ENCODE results near the gene ISOC2. TPM values are rescaled to one million over a fixed set of nuclear protein-coding genes. Genes with fewer than 3 reads are reported as not detected.
A peak's percentile ranks its signal among the peaks of the same experiment; 100 is the strongest.

Gene ISOC2
- total RNA-seq, 1 donor from 2014 or later, result 14.8 TPM

- Histone ChIP-seq H2AFZ (replicated peaks) (no peak overlapping the region), H3K9me3 (ENCODE audit: low read depth) (no peaks in the 10 kb centered on the region), H4K20me1 (ENCODE audit: low read depth) (peaks cover 40% of the 10 kb centered on the region), H3K4me1 (peaks cover 5% of the 10 kb centered on the region), H3K27ac (no peak overlapping the region), H3F3A (ENCODE audit: low read depth) (peaks cover 32% of the 10 kb centered on the region), H3K4me3 (peak overlapping the region; percentile 9), H3K4me2 (peak overlapping the region; percentile 68), H3K36me3 (no peaks in the 10 kb centered on the region), H3K9ac (no peak overlapping the region), H3K79me2 (ENCODE audit: low read depth) (no peaks in the 10 kb centered on the region), H3K27me3 (peaks cover 100% of the 10 kb centered on the region)
- TF ChIP-seq CTCF (IDR thresholded peaks at IDR 0.05) (no peak), EZH2phosphoT487 (IDR thresholded peaks at IDR 0.05) (no peak), EZH2 (IDR thresholded peaks at IDR 0.05) (no peak)
- Mint-ChIP-seq H3K27ac (no peak overlapping the region), H3K4me1 (peaks cover 26% of the 10 kb centered on the region), H3K4me3 (peak overlapping the region; percentile 71), H3K9me3 (peaks cover 11% of the 10 kb centered on the region), H3K36me3 (no peaks in the 10 kb centered on the region), H3K27me3 (ENCODE audit: insufficient read depth, low read depth) (peaks cover 41% of the 10 kb centered on the region)
- peak; percentile 48 for DNase-seq (ENCODE audit: low spot score)
Observed at GRCh38 chr19:55442372-55442961, 19.0 kb downstream of the ISOC2 start.

GRCh38 chr19:55441692-55442321, 19.6 kb downstream of the ISOC2 start:
- peak; percentile 48 for DNase-seq (ENCODE audit: low spot score)

GRCh38 chr19:55441319-55441691, 20.1 kb downstream of the ISOC2 start:
- Mint-ChIP-seq H3K36me3 (no peaks in the 10 kb centered on the region), H3K4me3 (peak overlapping the region; percentile 68), H3K27me3 (ENCODE audit: insufficient read depth, low read depth) (peaks cover 47% of the 10 kb centered on the region), H3K9me3 (peaks cover 11% of the 10 kb centered on the region), H3K4me1 (peaks cover 26% of the 10 kb centered on the region), H3K27ac (no peak overlapping the region)
- Histone ChIP-seq H3K9ac (no peak overlapping the region), H3K4me1 (peaks cover 5% of the 10 kb centered on the region), H3K4me2 (peak overlapping the region; percentile 13), H2AFZ (replicated peaks) (no peak overlapping the region), H3K27me3 (peaks cover 91% of the 10 kb centered on the region), H3K4me3 (no peak overlapping the region), H3K36me3 (no peaks in the 10 kb centered on the region), H4K20me1 (ENCODE audit: low read depth) (peaks cover 41% of the 10 kb centered on the region), H3F3A (ENCODE audit: low read depth) (peaks cover 31% of the 10 kb centered on the region), H3K79me2 (ENCODE audit: low read depth) (no peaks in the 10 kb centered on the region), H3K9me3 (ENCODE audit: low read depth) (no peaks in the 10 kb centered on the region), H3K27ac (no peak overlapping the region)
- DNase-seq (ENCODE audit: low spot score), result no peak
- TF ChIP-seq CTCF (IDR thresholded peaks at IDR 0.05) (no peak), EZH2phosphoT487 (IDR thresholded peaks at IDR 0.05) (no peak), EZH2 (IDR thresholded peaks at IDR 0.05) (no peak)

More at GRCh38 chr19:55441692-55442321, 19.6 kb downstream of the ISOC2 start:
- Mint-ChIP-seq H3K4me3 (peak overlapping the region; percentile 68), H3K9me3 (peaks cover 11% of the 10 kb centered on the region), H3K36me3 (no peaks in the 10 kb centered on the region), H3K27ac (no peak overlapping the region), H3K27me3 (ENCODE audit: insufficient read depth, low read depth) (peaks cover 47% of the 10 kb centered on the region), H3K4me1 (peaks cover 26% of the 10 kb centered on the region)
- Histone ChIP-seq H3K27ac (no peak overlapping the region), H2AFZ (replicated peaks) (no peak overlapping the region), H3K9ac (no peak overlapping the region), H3K36me3 (no peaks in the 10 kb centered on the region), H3K9me3 (ENCODE audit: low read depth) (no peaks in the 10 kb centered on the region), H3K27me3 (peaks cover 96% of the 10 kb centered on the region), H3K4me3 (no peak overlapping the region), H3K4me2 (peak overlapping the region; percentile 47), H3F3A (ENCODE audit: low read depth) (peaks cover 31% of the 10 kb centered on the region), H4K20me1 (ENCODE audit: low read depth) (peaks cover 41% of the 10 kb centered on the region), H3K4me1 (peaks cover 5% of the 10 kb centered on the region), H3K79me2 (ENCODE audit: low read depth) (no peaks in the 10 kb centered on the region)
- peak; percentile 97 for TF ChIP-seq EZH2phosphoT487 (IDR thresholded peaks at IDR 0.05)
- no peak for TF ChIP-seq CTCF (IDR thresholded peaks at IDR 0.05)
- TF ChIP-seq EZH2 (IDR thresholded peaks at IDR 0.05), result peak; percentile 98
